Measurements from ENCODE around the gene ICAM3.

GRCh38 chr19:10378124-10378523, 38.7 kb upstream of the ICAM3 start:
- no peak for TF ChIP-seq POLR2A (IDR thresholded peaks at IDR 0.05)
- TF ChIP-seq CTCF (IDR thresholded peaks at IDR 0.05): no peak

All from Peyer's patch (tissue), 4 donors.